Activated naive CD8-positive, alpha-beta T cell (primary cell): ENCODE measurements around the gene SNTG2.
"Not testable (repeated sequence)": the region's sequence is repeated elsewhere in the genome, so short reads cannot be mapped to it uniquely, and the experiment has no call there.

Experiments
- H3K27ac Mint-ChIP-seq: one replicate; pipeline ENCODE4 v1.8.0; 2021; ENCODE audit warnings: mixed read lengths
- H3K27me3 Mint-ChIP-seq: one replicate; pipeline ENCODE4 v1.8.0; 2021; ENCODE audit warnings: mixed read lengths
- H3K36me3 Mint-ChIP-seq: one replicate; pipeline ENCODE4 v1.8.0; 2021; ENCODE audit warnings: mixed read lengths
- H3K4me1 Mint-ChIP-seq: one replicate; pipeline ENCODE4 v1.8.0; 2021; ENCODE audit warnings: low read depth, mixed read lengths
- H3K4me3 Mint-ChIP-seq: one replicate; pipeline ENCODE4 v1.8.0; 2021; ENCODE audit warnings: mild to moderate bottlenecking, mixed read lengths
- H3K9me3 Mint-ChIP-seq: one replicate; pipeline ENCODE4 v1.8.0; 2021; ENCODE audit warnings: low read depth, mixed read lengths

Gene SNTG2

DNA sequence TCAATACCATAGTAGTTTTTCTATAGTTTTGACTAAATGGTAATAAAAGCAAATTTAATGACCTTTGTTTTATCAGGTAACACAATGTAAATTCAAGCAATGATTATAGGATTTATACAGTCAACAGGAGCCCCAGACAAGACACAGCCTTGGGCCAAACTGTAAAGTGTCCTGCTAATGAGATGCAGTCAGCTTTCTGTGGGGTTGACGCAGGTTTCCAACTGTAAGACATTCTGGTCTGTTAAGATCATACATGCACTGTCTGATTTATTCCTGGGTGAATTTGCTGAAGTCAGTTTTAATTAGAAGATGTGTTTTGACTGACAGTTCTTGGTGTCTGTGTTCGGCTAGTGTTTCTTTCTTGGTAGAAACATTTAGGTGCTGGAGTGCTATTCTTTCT is 180.3 kb downstream of the SNTG2 start:
- H3K4me3 Mint-ChIP-seq = no peak overlapping the region
- no peaks in the 10 kb centered on the region for H3K27me3 Mint-ChIP-seq
- H3K36me3 Mint-ChIP-seq = no peaks in the 10 kb centered on the region
- H3K9me3 Mint-ChIP-seq = no peaks in the 10 kb centered on the region
- peaks cover 22% of the 10 kb centered on the region for H3K4me1 Mint-ChIP-seq
- no peak overlapping the region for H3K27ac Mint-ChIP-seq

DNA sequence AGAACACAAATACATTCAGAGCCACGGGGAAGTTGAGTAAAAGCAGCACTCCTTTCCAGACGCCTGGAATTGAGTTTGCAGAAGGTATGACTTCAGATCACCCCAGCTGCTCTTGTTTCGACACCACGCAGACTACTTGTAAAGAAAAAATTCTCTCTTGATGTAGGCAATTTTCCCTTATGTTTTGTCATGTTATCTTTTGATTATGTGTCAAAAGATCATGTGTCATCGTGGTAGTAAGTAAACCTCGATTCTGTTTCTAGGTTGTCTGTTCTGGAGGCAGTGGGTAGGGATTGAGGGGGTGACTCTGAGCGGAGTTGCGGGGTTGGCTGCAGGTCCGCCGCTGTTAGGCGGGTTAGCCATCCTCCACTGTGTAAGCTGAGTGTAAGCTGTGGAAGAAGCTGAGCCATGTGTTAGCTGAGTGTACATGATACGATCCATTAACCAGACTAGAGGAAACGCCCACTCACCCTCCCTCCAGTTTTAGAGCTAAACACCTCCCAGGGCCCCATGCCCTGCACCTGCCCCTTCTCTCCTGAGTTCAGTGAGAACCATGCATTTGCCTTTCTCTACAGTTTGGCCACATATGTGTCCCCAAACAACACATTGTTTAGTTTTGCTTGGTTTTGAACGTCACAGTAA is 181.8 kb downstream of the SNTG2 start:
- peak overlapping the region; percentile 3 for H3K27ac Mint-ChIP-seq

DNA sequence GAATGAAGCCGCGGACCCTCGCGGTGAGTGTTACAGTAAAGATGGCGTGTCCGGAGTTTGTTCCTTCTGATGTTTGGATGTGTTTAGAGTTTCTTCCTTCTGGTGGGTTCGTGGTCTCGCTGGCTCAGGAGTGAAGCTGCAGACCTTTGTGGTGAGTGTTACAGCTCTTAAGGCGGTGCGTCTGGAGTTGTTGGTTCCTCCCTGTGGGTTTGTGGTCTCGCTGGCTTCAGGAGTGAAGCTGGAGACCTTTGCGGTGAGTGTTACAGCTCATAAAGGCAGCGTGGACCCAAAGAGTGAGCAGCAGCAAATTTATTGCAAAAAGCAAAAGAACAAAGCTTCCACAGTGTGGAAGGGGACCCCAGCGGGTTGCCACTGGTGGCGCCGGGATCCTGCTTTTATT is 183.2 kb downstream of the SNTG2 start:
- H3K9me3 Mint-ChIP-seq = not testable (repeated sequence)
- Mint-ChIP-seq H3K4me3 (peak overlapping the region; percentile 68), H3K27ac (peak overlapping the region; percentile 43)

More for the DNA sequence above, 181.8 kb downstream of the SNTG2 start:
- Mint-ChIP-seq H3K9me3 (no peaks in the 10 kb centered on the region), H3K27me3 (no peaks in the 10 kb centered on the region), H3K4me1 (peaks cover 33% of the 10 kb centered on the region), H3K4me3 (no peak overlapping the region), H3K36me3 (no peaks in the 10 kb centered on the region)

DNA sequence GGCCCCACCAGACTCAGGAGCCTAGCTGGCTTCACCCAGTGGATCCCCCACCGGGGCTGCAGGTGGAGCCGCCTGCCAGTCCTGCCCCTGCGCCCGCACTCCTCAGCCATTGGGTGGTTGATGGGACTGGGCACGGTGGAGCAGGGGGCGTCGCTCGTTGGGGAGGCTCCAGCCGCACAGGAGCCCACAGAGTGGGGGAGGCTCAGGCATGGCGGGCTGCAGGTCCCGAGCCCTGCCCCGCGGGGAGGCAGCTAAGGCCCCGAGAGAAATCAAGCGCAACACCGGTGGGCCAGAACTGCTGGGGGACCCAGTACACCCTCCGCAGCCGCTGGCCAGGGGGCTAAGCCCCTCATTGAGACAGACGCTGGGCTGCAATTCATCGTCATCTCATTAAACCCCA is 184.0 kb downstream of the SNTG2 start:
- Mint-ChIP-seq H3K36me3 (no peaks in the 10 kb centered on the region), H3K4me1 (peaks cover 33% of the 10 kb centered on the region), H3K9me3 (no peaks in the 10 kb centered on the region), H3K4me3 (no peak overlapping the region), H3K27me3 (no peaks in the 10 kb centered on the region), H3K27ac (no peak overlapping the region)

More for the DNA sequence above, 183.2 kb downstream of the SNTG2 start:
- not testable (repeated sequence) for H3K36me3 Mint-ChIP-seq, H3K27me3 Mint-ChIP-seq
- peaks cover 33% of the 10 kb centered on the region for H3K4me1 Mint-ChIP-seq

DNA sequence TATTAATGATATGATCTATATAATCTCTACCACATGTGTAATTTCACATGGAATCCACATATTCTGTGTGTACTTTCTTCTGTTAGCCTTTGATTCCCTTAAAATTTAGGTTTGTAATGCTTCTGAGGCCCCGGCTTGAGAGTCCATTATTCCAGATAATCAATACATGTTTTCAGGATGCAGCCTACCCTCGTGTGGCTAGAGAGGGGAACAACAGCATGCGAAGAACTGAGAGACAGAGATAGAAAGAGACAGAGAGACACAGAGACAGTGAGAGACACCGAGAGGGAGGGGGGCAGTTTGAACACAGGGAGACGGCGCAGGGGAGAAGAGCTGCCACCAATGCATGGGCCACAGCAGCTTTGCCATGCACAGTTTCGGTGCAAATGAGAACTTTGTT is 185.4 kb downstream of the SNTG2 start:
- no peak overlapping the region for H3K4me3 Mint-ChIP-seq
- H3K4me1 Mint-ChIP-seq = peaks cover 37% of the 10 kb centered on the region
- no peaks in the 10 kb centered on the region for H3K36me3 Mint-ChIP-seq
- no peaks in the 10 kb centered on the region for H3K27me3 Mint-ChIP-seq
- H3K27ac Mint-ChIP-seq = peak overlapping the region; percentile 58
- H3K9me3 Mint-ChIP-seq = no peaks in the 10 kb centered on the region

DNA sequence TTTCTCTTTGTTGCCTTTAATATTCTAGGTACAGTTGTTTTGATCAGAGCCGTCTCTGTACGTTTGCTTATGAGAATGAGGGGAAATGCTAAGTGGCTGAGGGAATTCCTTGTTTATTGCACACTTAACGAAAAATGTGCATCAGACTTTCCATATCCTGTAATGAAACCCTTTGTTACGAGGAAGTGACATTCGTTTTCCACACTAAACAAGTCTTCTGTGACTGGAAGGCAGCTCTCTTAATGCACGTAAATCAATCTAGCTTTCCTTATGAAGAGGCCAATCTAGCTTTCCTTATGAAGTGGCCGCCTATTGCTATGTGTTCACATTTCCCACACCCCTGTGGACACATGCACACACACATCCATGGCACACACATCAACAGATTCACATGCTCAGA is 186.2 kb downstream of the SNTG2 start:
- H3K4me1 Mint-ChIP-seq = peaks cover 37% of the 10 kb centered on the region
- H3K9me3 Mint-ChIP-seq = no peaks in the 10 kb centered on the region
- H3K27ac Mint-ChIP-seq = peak overlapping the region; percentile 43
- H3K36me3 Mint-ChIP-seq = no peaks in the 10 kb centered on the region
- H3K27me3 Mint-ChIP-seq = no peaks in the 10 kb centered on the region
- no peak overlapping the region for H3K4me3 Mint-ChIP-seq

DNA sequence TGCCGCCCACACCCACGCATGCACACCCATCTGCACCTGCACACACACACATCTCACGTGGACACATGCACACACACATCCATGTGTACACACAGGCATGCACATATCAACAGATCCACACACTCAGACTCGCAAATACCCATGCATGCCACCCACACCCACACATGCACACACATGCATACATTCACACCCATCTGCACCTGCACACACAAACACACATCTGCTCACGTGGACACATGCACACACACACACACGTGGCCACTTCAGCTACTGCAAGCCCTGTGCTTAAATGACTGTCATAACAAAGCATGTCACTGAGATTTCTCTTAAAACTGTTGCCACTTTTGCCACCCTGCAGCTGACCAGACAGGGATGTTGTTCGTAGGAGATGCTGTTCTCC is 186.6 kb downstream of the SNTG2 start:
- H3K4me1 Mint-ChIP-seq = peaks cover 34% of the 10 kb centered on the region
- H3K27ac Mint-ChIP-seq = no peak overlapping the region
- no peaks in the 10 kb centered on the region for H3K9me3 Mint-ChIP-seq
- no peak overlapping the region for H3K4me3 Mint-ChIP-seq
- no peaks in the 10 kb centered on the region for H3K36me3 Mint-ChIP-seq
- no peaks in the 10 kb centered on the region for H3K27me3 Mint-ChIP-seq

DNA sequence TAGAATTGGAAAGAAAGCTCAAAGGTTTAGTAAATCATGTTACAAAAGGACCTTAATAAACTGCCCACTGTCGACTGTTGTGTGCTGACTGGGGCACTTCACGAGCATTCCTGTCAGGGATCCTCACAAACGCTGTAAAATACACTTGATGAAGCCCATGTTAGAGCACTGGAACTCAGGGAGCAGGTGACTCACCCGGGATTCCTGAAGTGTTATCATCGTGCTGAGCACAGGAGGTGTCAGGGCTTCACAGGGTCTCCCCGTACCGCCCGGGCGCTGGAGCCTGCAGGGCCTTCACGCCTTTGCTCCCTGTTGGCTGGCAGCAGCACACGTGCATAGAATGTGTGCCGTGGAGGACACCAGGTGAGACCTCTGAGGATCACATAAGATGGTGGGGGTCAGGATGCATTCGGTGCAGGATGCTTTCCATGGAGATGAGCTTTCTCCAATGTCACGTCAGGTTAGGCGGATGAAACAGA is 187.3 kb downstream of the SNTG2 start:
- Mint-ChIP-seq H3K4me3 (no peak overlapping the region), H3K27ac (no peak overlapping the region), H3K9me3 (no peaks in the 10 kb centered on the region)

DNA sequence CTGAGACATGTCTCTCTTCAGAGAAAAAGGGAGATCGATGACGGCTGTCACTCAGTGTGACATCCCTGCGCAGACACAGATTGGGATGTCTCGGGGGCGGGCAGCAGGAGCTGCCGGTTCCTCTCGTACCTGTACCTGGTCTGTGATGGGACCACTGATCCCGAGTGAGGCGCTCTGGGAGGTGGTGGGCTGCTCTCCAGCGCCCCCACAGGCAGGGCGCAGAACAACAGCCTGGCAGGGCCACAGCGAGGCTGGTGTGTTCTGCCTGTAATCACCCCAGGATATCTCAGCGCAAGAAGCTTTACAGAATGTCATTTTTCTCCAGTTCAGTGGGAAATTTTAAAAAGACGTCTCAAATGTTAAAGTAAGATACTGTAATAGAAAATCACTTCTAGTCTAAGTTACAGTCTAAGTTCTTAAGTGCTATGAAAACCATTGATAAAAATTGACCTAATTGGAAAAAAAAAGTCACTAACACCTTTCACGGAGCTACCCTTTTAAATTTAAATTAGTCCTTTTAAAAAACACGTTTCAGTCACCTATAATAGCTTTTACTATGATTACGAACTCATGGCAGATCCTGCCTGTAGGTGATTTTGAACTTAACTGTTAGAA is 189.8 kb downstream of the SNTG2 start:
- H3K4me3 Mint-ChIP-seq = no peak overlapping the region
- H3K27me3 Mint-ChIP-seq = no peaks in the 10 kb centered on the region
- H3K27ac Mint-ChIP-seq = no peak overlapping the region
- H3K9me3 Mint-ChIP-seq = peaks cover 8% of the 10 kb centered on the region
- H3K36me3 Mint-ChIP-seq = peaks cover 11% of the 10 kb centered on the region
- peaks cover 16% of the 10 kb centered on the region for H3K4me1 Mint-ChIP-seq

More for the DNA sequence above, 187.3 kb downstream of the SNTG2 start:
- Mint-ChIP-seq H3K27me3 (no peaks in the 10 kb centered on the region), H3K4me1 (peaks cover 27% of the 10 kb centered on the region), H3K36me3 (peaks cover 5% of the 10 kb centered on the region)

DNA sequence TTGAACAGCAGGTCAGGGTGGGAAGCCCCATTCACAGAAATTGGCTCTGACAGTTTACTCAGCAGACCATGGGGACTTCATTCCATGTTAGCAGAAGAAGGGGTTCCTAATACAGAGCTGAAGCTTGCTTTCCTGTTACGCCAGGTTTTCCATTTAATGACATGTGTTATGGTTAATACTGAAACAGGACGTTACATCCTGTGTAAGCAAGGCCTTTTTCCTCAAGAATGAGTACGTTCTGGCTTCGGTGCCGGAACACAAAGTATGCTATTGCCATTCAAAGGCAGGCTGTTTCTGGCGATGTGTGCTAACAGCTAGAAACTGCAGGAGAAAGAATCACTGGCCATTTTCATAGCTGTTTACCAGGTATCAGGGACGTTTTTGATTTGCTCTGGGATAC is 190.4 kb downstream of the SNTG2 start:
- peaks cover 11% of the 10 kb centered on the region for H3K36me3 Mint-ChIP-seq
- no peaks in the 10 kb centered on the region for H3K27me3 Mint-ChIP-seq
- H3K9me3 Mint-ChIP-seq = peaks cover 8% of the 10 kb centered on the region
- no peak overlapping the region for H3K27ac Mint-ChIP-seq
- H3K4me1 Mint-ChIP-seq = peaks cover 15% of the 10 kb centered on the region
- H3K4me3 Mint-ChIP-seq = no peak overlapping the region

DNA sequence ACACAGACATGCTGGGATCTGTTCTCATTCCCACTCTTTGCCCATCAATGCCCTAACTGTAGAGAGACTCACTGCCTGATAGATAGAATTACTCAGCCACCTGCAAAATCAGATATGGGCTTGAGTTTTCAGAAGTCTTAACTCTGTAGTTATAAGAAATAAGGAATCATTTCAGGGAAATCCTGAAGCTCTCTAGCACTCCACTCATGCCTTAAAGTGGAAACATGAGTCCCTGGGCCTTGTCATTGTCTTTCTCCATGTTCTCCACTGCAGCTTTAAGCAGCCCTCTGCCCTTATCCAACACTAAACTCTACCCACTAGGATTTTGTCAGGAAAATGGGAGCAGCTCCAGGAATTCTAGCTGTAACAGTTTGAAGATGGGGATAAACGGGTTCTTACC is 192.5 kb downstream of the SNTG2 start:
- peaks cover 11% of the 10 kb centered on the region for H3K36me3 Mint-ChIP-seq
- no peaks in the 10 kb centered on the region for H3K27me3 Mint-ChIP-seq
- peak overlapping the region; percentile 66 for H3K27ac Mint-ChIP-seq
- H3K4me3 Mint-ChIP-seq = no peak overlapping the region
- peaks cover 8% of the 10 kb centered on the region for H3K9me3 Mint-ChIP-seq
- peaks cover 5% of the 10 kb centered on the region for H3K4me1 Mint-ChIP-seq

DNA sequence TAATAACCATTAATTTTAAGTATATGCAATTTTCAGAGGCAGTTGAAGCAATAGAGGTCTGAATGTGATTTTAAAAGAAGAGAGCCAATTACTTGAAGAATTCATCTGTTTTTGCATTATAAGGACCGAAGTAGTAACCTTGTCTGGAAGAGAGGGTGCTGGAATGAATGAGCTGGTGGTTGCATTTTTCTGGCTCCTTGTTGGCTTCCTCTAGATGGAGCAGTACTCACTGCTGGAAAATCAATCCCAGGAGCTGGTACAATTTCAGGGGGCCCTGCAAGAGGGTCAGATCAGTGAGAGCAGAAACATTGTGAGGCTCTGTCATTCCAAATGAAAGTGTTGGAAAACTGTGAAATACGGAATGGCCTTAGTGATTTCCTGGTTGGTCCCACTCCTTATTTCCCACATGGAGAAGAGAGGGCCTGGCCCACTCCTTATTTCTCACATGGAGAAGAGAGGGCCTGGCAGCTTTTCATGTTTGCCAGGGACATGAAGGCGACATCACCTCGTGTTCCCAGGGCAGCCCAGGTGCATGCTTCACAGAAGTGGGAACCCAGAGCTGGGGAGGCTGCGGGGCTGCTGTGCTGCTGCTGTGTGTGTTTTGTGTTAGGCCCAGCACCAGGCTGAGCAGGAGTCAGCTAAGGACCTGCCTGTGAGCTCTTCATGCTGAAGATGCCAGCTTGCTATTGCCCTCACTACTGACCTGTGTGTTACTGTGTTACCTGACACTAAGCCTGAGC is 197.4 kb downstream of the SNTG2 start:
- H3K27me3 Mint-ChIP-seq = no peaks in the 10 kb centered on the region
- peaks cover 6% of the 10 kb centered on the region for H3K36me3 Mint-ChIP-seq
- H3K4me3 Mint-ChIP-seq = no peak overlapping the region
- peaks cover 5% of the 10 kb centered on the region for H3K4me1 Mint-ChIP-seq
- H3K9me3 Mint-ChIP-seq = peaks cover 8% of the 10 kb centered on the region
- no peak overlapping the region for H3K27ac Mint-ChIP-seq

DNA sequence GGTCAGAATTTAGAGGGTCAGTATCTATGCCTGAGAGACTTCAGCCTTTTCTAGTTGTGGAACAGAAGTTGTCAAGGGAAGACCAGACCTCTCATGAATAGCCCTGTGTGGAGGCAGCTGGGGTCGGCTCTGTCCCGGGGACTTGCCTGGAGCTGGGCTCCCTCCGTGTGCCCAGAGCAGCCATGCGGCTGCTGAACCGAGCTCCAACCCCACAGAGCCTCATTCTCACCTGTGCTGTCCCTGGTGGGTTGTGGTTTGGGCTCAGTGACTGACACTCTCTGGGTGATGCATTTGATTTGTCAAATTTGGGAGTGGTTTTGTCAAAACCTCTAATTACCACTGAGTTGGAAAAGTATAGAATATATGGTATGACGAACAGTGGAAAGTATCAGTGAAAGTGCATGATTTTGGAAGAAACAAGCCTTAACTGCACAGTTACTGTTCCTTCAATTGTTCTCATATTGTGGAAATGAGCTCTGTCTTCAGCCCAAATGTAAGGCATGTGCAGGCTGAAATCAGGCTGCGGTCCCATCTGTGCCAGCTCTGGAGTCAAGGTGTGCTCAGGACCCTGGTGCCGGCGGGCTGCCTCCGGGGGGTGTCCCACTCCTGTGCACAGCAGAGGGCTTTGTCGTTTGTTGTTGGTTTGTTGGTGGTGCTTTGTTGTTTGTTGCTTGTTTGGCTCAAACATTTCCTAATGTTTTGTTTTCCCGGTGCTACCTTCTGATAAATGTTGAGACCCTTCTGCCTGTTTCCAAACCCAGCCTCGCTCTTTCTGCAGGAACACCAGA is 200.3 kb downstream of the SNTG2 start:
- H3K27me3 Mint-ChIP-seq = no peaks in the 10 kb centered on the region
- no peaks in the 10 kb centered on the region for H3K9me3 Mint-ChIP-seq
- no peak overlapping the region for H3K4me3 Mint-ChIP-seq
- peaks cover 3% of the 10 kb centered on the region for H3K4me1 Mint-ChIP-seq
- H3K36me3 Mint-ChIP-seq = no peaks in the 10 kb centered on the region
- no peak overlapping the region for H3K27ac Mint-ChIP-seq

DNA sequence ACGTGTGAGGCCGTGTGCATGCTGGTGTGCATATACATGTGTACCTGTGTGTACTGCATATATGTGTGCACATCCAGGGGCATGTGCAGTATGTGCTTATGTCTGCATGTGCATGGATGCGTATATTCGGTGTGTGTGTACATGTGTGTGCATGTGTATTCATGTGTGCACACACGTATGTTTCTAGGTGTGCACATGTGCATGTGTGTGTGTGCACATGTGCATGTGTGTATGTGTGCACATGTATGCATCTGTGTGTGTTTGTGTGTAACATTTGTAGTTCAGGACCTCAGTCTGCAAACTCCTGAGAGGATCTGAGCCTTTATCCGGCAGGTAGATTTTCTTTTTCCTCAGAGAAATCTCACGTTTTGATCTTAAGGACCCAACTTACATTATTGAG is 201.7 kb downstream of the SNTG2 start:
- Mint-ChIP-seq H3K9me3 (no peaks in the 10 kb centered on the region), H3K27me3 (no peaks in the 10 kb centered on the region), H3K27ac (no peak overlapping the region), H3K4me1 (peaks cover 3% of the 10 kb centered on the region), H3K36me3 (no peaks in the 10 kb centered on the region), H3K4me3 (no peak overlapping the region)

DNA sequence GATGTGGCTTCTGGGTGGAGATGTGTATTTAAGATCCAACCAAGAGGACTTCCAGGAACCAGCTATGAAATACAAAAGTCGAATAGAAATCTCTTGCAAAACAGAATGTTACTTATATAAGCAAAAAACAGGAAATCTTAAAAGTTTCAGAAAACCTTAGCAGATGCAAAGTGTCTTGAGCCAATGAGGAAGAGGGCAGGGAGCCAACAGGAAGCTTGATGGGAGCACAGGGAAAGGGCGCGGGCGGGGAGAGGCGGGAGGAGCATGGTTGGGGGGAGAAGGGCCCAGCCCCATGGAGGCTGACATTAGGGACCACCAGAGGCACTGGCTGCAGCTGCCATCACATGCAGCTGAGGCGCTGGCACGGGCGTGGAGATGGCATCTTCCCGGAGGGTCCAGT is 203.3 kb downstream of the SNTG2 start:
- Mint-ChIP-seq H3K27ac (no peak overlapping the region), H3K27me3 (no peaks in the 10 kb centered on the region), H3K4me3 (no peak overlapping the region), H3K36me3 (no peaks in the 10 kb centered on the region), H3K4me1 (peaks cover 3% of the 10 kb centered on the region), H3K9me3 (no peaks in the 10 kb centered on the region)
